ENCODE results near the gene PLAA. TPM values are rescaled to one million over a fixed set of nuclear protein-coding genes. Genes with fewer than 3 reads are reported as not detected.

The PLAA gene
- total and polyA plus RNA-seq, 7 experiments from 2014 or later: 17.6 to 33.6 (median 24.3) TPM

GRCh38 chr9:26913138-26913668 lies 33.8 kb downstream of the PLAA start:
- H3K27ac Mint-ChIP-seq: no peak overlapping the region
- POLR2A ChIA-PET: no interaction called here

GRCh38 chr9:26904671-26905070 lies 42.4 kb downstream of the PLAA start:
- Histone ChIP-seq H3K27me3 (ENCODE audit: control insufficient read depth in 2 of 2, insufficient read depth in 2 of 2, low read length in 2 of 2) (no peaks in the 10 kb centered on the region), H3K27ac (ENCODE audit: low read depth, low read length) (no peak overlapping the region), H3K9me3 (ENCODE audit: control insufficient read depth in 2 of 3, low read length in 3 of 3) (no peaks in the 10 kb centered on the region), H3K36me3 (ENCODE audit: control insufficient read depth in 2 of 3, insufficient read depth in 3 of 3, low read length in 3 of 3) (peaks cover 0 to 16% (median 6%) of the 10 kb centered on the region in 3 experiments), H3K4me1 (ENCODE audit: control insufficient read depth in 2 of 2, insufficient read depth in 2 of 2, low read length in 2 of 2) (no peaks in the 10 kb centered on the region), H3K4me3 (ENCODE audit: low read length) (no peak overlapping the region)
- intact Hi-C loops (cut with micrococcal nuclease): no loop called here
- Mint-ChIP-seq H3K9me3 (no peaks in the 10 kb centered on the region), H3K36me3 (peaks cover 0 to 40% (median 28%) of the 10 kb centered on the region in 5 donors), H3K27ac (peak overlapping the region in 1 of 9 donors; percentile 8), H3K4me3 (no peak overlapping the region), H3K4me1 (peaks cover 0 to 2% (median 0%) of the 10 kb centered on the region in 7 donors), H3K27me3 (no peaks in the 10 kb centered on the region)
- ATAC-seq: no peak
- DNase-seq: no peak
- ChIA-PET CTCF (no interaction called here), POLR2A (no interaction called here)

More at GRCh38 chr9:26913138-26913668, 33.8 kb downstream of the PLAA start:
- CTCF ChIA-PET: no interaction called here
- intact Hi-C loops (cut with micrococcal nuclease): no loop called here
- Histone ChIP-seq H3K27me3 (ENCODE audit: control insufficient read depth in 2 of 2, insufficient read depth in 2 of 2, low read length in 2 of 2) (no peaks in the 10 kb centered on the region), H3K4me3 (ENCODE audit: low read length) (no peak overlapping the region), H3K36me3 (ENCODE audit: control insufficient read depth in 2 of 3, insufficient read depth in 3 of 3, low read length in 3 of 3) (peaks cover 9 to 36% (median 9%) of the 10 kb centered on the region in 3 experiments), H3K9me3 (ENCODE audit: control insufficient read depth in 2 of 3, low read length in 3 of 3) (no peaks in the 10 kb centered on the region), H3K4me1 (ENCODE audit: control insufficient read depth in 2 of 2, insufficient read depth in 2 of 2, low read length in 2 of 2) (no peaks in the 10 kb centered on the region), H3K27ac (ENCODE audit: low read depth, low read length) (no peak overlapping the region)
- ATAC-seq: no peak
- DNase-seq: no peak
- Mint-ChIP-seq H3K4me3 (no peak overlapping the region), H3K4me1 (peaks cover 0 to 3% (median 0%) of the 10 kb centered on the region in 7 donors), H3K27me3 (no peaks in the 10 kb centered on the region), H3K9me3 (no peaks in the 10 kb centered on the region), H3K36me3 (peaks cover 10 to 47% (median 30%) of the 10 kb centered on the region in 5 donors)

- Histone ChIP-seq H3K9me3 (ENCODE audit: control insufficient read depth in 2 of 3, low read length in 3 of 3) (no peaks in the 10 kb centered on the region), H3K27ac (ENCODE audit: low read depth, low read length) (no peak overlapping the region), H3K36me3 (ENCODE audit: control insufficient read depth in 2 of 3, insufficient read depth in 3 of 3, low read length in 3 of 3) (peaks cover 0 to 16% (median 6%) of the 10 kb centered on the region in 3 experiments), H3K4me3 (ENCODE audit: low read length) (no peak overlapping the region), H3K27me3 (ENCODE audit: control insufficient read depth in 2 of 2, insufficient read depth in 2 of 2, low read length in 2 of 2) (no peaks in the 10 kb centered on the region), H3K4me1 (ENCODE audit: control insufficient read depth in 2 of 2, insufficient read depth in 2 of 2, low read length in 2 of 2) (no peaks in the 10 kb centered on the region)
- CTCF ChIA-PET: no interaction called here
- Mint-ChIP-seq H3K4me1 (peaks cover 0 to 2% (median 0%) of the 10 kb centered on the region in 7 donors), H3K4me3 (no peak overlapping the region), H3K27me3 (no peaks in the 10 kb centered on the region), H3K9me3 (no peaks in the 10 kb centered on the region), H3K36me3 (peaks cover 0 to 35% (median 24%) of the 10 kb centered on the region in 5 donors), H3K27ac (no peak overlapping the region)
- ATAC-seq: no peak
- POLR2A ChIA-PET: no interaction called here
- intact Hi-C loops (cut with micrococcal nuclease): no loop called here
- DNase-seq: no peak
These were observed 43.0 kb downstream of the PLAA start for GRCh38 chr9:26904070-26904469.

GRCh38 chr9:26893030-26893676 lies 53.9 kb downstream of the PLAA start:
- intact Hi-C loops (cut with micrococcal nuclease): loop anchor here in 1 of 2 donors (5.0 kb wide), 1 partner anchor 34 kb away; no protein-coding TSS in a partner anchor

GRCh38 chr9:26892251-26893029 lies 54.6 kb downstream of the PLAA start, which contains the start of gene CAAP1:
Gene CAAP1 (minus strand): TSS chr9:26892802. CDS start chr9:26892715, 87 bp downstream.
- peak within 1 kb of the TSS; percentile 100 for H3K4me3 ChIP-seq (ENCODE audit: low read length)
- ChIA-PET CTCF (interaction anchor here (0.7 kb wide), 1 partner anchor 58 kb away, joined by 3 read pairs; no protein-coding TSS in a partner anchor), POLR2A (interaction anchor here (1.0 to 1.6 kb wide), 6 partner anchors 9 to 680 kb away, joined by 3 to 10 read pairs (median 4); partner anchors contain the start of genes C9orf72, IFT74 and PLAA)
- DNase-seq: peak; percentile 78 to 93 (median 88)
- peak within 1 kb of the TSS; percentile 95 to 100 (median 99) for H3K4me3 Mint-ChIP-seq
- peak; percentile 96 for ATAC-seq
- H3K9me3 ChIP-seq (ENCODE audit: control insufficient read depth in 2 of 3, low read length in 3 of 3): no peaks in the 10 kb centered on the region
- peaks cover 0 to 17% (median 13%) of the 10 kb centered on the region in 5 donors for H3K36me3 Mint-ChIP-seq
- H3K27me3 Mint-ChIP-seq: no peaks in the 10 kb centered on the region
- H3K4me1 ChIP-seq (ENCODE audit: control insufficient read depth in 2 of 2, insufficient read depth in 2 of 2, low read length in 2 of 2): peaks cover 11 to 15% of the 10 kb centered on the region in 2 donors
- intact Hi-C loops (cut with micrococcal nuclease): loop anchor here (1.0 to 5.0 kb wide), 6 partner anchors 8 to 681 kb away; partner anchors contain the start of genes C9orf72 (in 2 of the 2), IFT74 (in 2 of the 2) and PLAA (in 2 of the 2)
- H3K9me3 Mint-ChIP-seq: peaks cover 0 to 14% (median 4%) of the 10 kb centered on the region in 11 donors
- H3K27ac ChIP-seq (ENCODE audit: low read depth, low read length): peak within 1 kb of the TSS; percentile 88
- peaks cover 26 to 53% (median 36%) of the 10 kb centered on the region in 7 donors for H3K4me1 Mint-ChIP-seq
- peaks cover 0 to 5% (median 0%) of the 10 kb centered on the region in 3 experiments for H3K36me3 ChIP-seq (ENCODE audit: control insufficient read depth in 2 of 3, insufficient read depth in 3 of 3, low read length in 3 of 3)
- H3K27me3 ChIP-seq (ENCODE audit: control insufficient read depth in 2 of 2, insufficient read depth in 2 of 2, low read length in 2 of 2): no peaks in the 10 kb centered on the region
- H3K27ac Mint-ChIP-seq: peak within 1 kb of the TSS; percentile 98 to 100 (median 99)

More at GRCh38 chr9:26893030-26893676, 53.9 kb downstream of the PLAA start:
- Histone ChIP-seq H3K4me3 (ENCODE audit: low read length) (peak overlapping the region; percentile 100), H3K36me3 (ENCODE audit: control insufficient read depth in 2 of 3, insufficient read depth in 3 of 3, low read length in 3 of 3) (peaks cover 0 to 5% (median 0%) of the 10 kb centered on the region in 3 experiments), H3K9me3 (ENCODE audit: control insufficient read depth in 2 of 3, low read length in 3 of 3) (no peaks in the 10 kb centered on the region), H3K4me1 (ENCODE audit: control insufficient read depth in 2 of 2, insufficient read depth in 2 of 2, low read length in 2 of 2) (peaks cover 11 to 15% of the 10 kb centered on the region in 2 donors), H3K27me3 (ENCODE audit: control insufficient read depth in 2 of 2, insufficient read depth in 2 of 2, low read length in 2 of 2) (no peaks in the 10 kb centered on the region), H3K27ac (ENCODE audit: low read depth, low read length) (peak overlapping the region; percentile 88)
- POLR2A ChIA-PET: interaction anchor here (0.7 to 1.2 kb wide), 5 partner anchors 33 to 680 kb away, joined by 3 to 8 read pairs (median 5); partner anchors contain the start of genes C9orf72, IFT74 and PLAA
- Mint-ChIP-seq H3K4me1 (peaks cover 22 to 48% (median 32%) of the 10 kb centered on the region in 7 donors), H3K36me3 (peaks cover 0 to 15% (median 11%) of the 10 kb centered on the region in 5 donors), H3K4me3 (peak overlapping the region; percentile 95 to 100 (median 99)), H3K9me3 (peaks cover 0 to 14% (median 4%) of the 10 kb centered on the region in 11 donors), H3K27ac (peak overlapping the region; percentile 98 to 100 (median 99)), H3K27me3 (no peaks in the 10 kb centered on the region)
- CTCF ChIA-PET: no interaction called here
- no peak for ATAC-seq
- peak in 1 of 9 donors; percentile 2 for DNase-seq

- Mint-ChIP-seq H3K4me3 (peak overlapping the region; percentile 95 to 100 (median 99)), H3K4me1 (peaks cover 26 to 56% (median 36%) of the 10 kb centered on the region in 7 donors), H3K9me3 (peaks cover 0 to 14% (median 4%) of the 10 kb centered on the region in 11 donors), H3K27me3 (no peaks in the 10 kb centered on the region), H3K27ac (peak overlapping the region; percentile 98 to 100 (median 99)), H3K36me3 (peaks cover 4 to 17% (median 13%) of the 10 kb centered on the region in 5 donors)
- Histone ChIP-seq H3K27ac (ENCODE audit: low read depth, low read length) (peak overlapping the region; percentile 88), H3K4me3 (ENCODE audit: low read length) (peak overlapping the region; percentile 100), H3K36me3 (ENCODE audit: control insufficient read depth in 2 of 3, insufficient read depth in 3 of 3, low read length in 3 of 3) (peaks cover 0 to 5% (median 0%) of the 10 kb centered on the region in 3 experiments), H3K27me3 (ENCODE audit: control insufficient read depth in 2 of 2, insufficient read depth in 2 of 2, low read length in 2 of 2) (no peaks in the 10 kb centered on the region), H3K9me3 (ENCODE audit: control insufficient read depth in 2 of 3, low read length in 3 of 3) (no peaks in the 10 kb centered on the region), H3K4me1 (ENCODE audit: control insufficient read depth in 2 of 2, insufficient read depth in 2 of 2, low read length in 2 of 2) (peaks cover 11 to 15% of the 10 kb centered on the region in 2 donors)
- no peak for ATAC-seq
- ChIA-PET POLR2A (interaction anchor here (1.1 to 1.6 kb wide), 4 partner anchors 9 to 64 kb away, joined by 3 to 10 read pairs (median 6); partner anchors contain the start of genes IFT74 and PLAA), CTCF (interaction anchor here (0.7 kb wide), 1 partner anchor 59 kb away, joined by 3 read pairs; no protein-coding TSS in a partner anchor)
- intact Hi-C loops (cut with micrococcal nuclease): loop anchor here (1.0 to 5.0 kb wide), 6 partner anchors 7 to 682 kb away; partner anchors contain the start of genes C9orf72 (in 2 of the 2), IFT74 (in 2 of the 2) and PLAA (in 2 of the 2)
- DNase-seq: peak in 2 of 9 donors; percentile 2 to 3
These were observed 55.3 kb downstream of the PLAA start for GRCh38 chr9:26891726-26892125.

Data from naive thymus-derived CD4-positive, alpha-beta T cell (primary cell).